Left renal pelvis (tissue), 4 donors: ENCODE results near the gene CFAP99. TPM values are rescaled to one million over a fixed set of nuclear protein-coding genes. Genes with fewer than 3 reads are reported as not detected.

Source experiments
- DNase-seq, 4 donors: peaks; one replicate each; pipeline ENCODE4 v3.0.0-alpha.2; 2013; ENCODE audit warnings: low read depth in 4 of 4, low spot score in 3 of 4
- polyA plus RNA-seq, 4 donors: library from polyadenylated mRNA; unstranded; fragments of 120-200 nt; gene quantifications; one replicate each; pipeline ENCODE4 v1.2.1, GENCODE V29; 2013; ENCODE audit not compliant: insufficient read length in 4 of 4

Gene CFAP99
- polyA plus RNA-seq, 4 donors = 0.19 to 0.96 (median 0.75) TPM

- no peak for DNase-seq
These were observed 28.6 kb upstream of the CFAP99 start for GRCh38 chr4:2390146-2390545.

- DNase-seq = no peak
These were observed 27.9 kb upstream of the CFAP99 start for GRCh38 chr4:2390784-2391421.

- DNase-seq = peak in 2 of 4 donors; percentile 62 to 74
These were observed 25.1 kb upstream of the CFAP99 start for GRCh38 chr4:2393353-2394270.

- no peak for DNase-seq
These were observed 24.2 kb upstream of the CFAP99 start for GRCh38 chr4:2394528-2394927.

GRCh38 chr4:2395038-2395437, 23.7 kb upstream of the CFAP99 start:
- DNase-seq = no peak

- DNase-seq = no peak
These were observed 23.2 kb upstream of the CFAP99 start for GRCh38 chr4:2395584-2395983.

GRCh38 chr4:2396781-2397368, 21.9 kb upstream of the CFAP99 start:
- DNase-seq = no peak

GRCh38 chr4:2397596-2398379, 21.0 kb upstream of the CFAP99 start:
- no peak for DNase-seq

- no peak for DNase-seq
These were observed 19.5 kb upstream of the CFAP99 start for GRCh38 chr4:2399216-2399615.

- DNase-seq = no peak
These were observed 19.0 kb upstream of the CFAP99 start for GRCh38 chr4:2399631-2400190.

GRCh38 chr4:2400841-2401609, 17.7 kb upstream of the CFAP99 start:
- DNase-seq = no peak

GRCh38 chr4:2401610-2401983, 17.2 kb upstream of the CFAP99 start:
- DNase-seq = no peak

GRCh38 chr4:2402048-2402842, 16.5 kb upstream of the CFAP99 start:
- peak in 1 of 4 donors; percentile 53 for DNase-seq

GRCh38 chr4:2402941-2403340, 15.8 kb upstream of the CFAP99 start:
- no peak for DNase-seq

- DNase-seq = no peak
These were observed 12.3 kb upstream of the CFAP99 start for GRCh38 chr4:2406406-2406805.

GRCh38 chr4:2406920-2407319, 11.8 kb upstream of the CFAP99 start:
- DNase-seq = no peak

- DNase-seq = no peak
These were observed 10.8 kb upstream of the CFAP99 start for GRCh38 chr4:2407991-2408342.

GRCh38 chr4:2408401-2408958, 10.3 kb upstream of the CFAP99 start:
- no peak for DNase-seq

GRCh38 chr4:2408976-2409375, 9.8 kb upstream of the CFAP99 start:
- DNase-seq = no peak
